GM12878 (cell line): ENCODE data around the gene RPS6KL1.

Experiments
- CBX5 ChIP-seq: sonication (generic); IDR thresholded peaks from 2 replicates; pipeline ENCODE4 v1.6.1; 2016; ENCODE audit warnings: low read depth, moderate library complexity, mild to moderate bottlenecking, inconsistent platforms
- EP300 ChIP-seq, 2 experiments: fragments of 150-350 bp in 1 of 2; IDR thresholded peaks; 2 replicates each; pipeline ENCODE4 v1.6.1; 2011 to 2012; ENCODE audit warnings: low read depth in 2 of 2, low read length in 2 of 2, borderline replicate concordance in 1 of 2, improper control_type of control experiment in 1 of 2, inconsistent platforms in 1 of 2; ENCODE audit not compliant: control insufficient read depth in 1 of 2
- ESRRA ChIP-seq: IDR thresholded peaks from 2 replicates; pipeline ENCODE4 v1.6.1; 2012; ENCODE audit warnings: mild to moderate bottlenecking, low read length, improper control_type of control experiment
- MEF2A ChIP-seq: IDR thresholded peaks from 2 replicates; pipeline ENCODE4 v1.6.1; 2011; ENCODE audit warnings: low read depth, mild to moderate bottlenecking, low read length, moderate library complexity; ENCODE audit not compliant: insufficient read depth
- NR2C2 ChIP-seq: IDR thresholded peaks from 2 replicates; pipeline ENCODE4 v1.6.1; 2011; ENCODE audit warnings: borderline replicate concordance, low read depth; ENCODE audit not compliant: control insufficient read depth, insufficient read length
- POLR2A ChIP-seq: IDR thresholded peaks from 2 replicates; pipeline ENCODE4 v1.6.1; 2011; ENCODE audit warnings: low read depth, mild to moderate bottlenecking, low read length
- RFX5 ChIP-seq: IDR thresholded peaks from 2 replicates; pipeline ENCODE4 v1.6.1; 2011; ENCODE audit warnings: low read depth, low read length, improper control_type of control experiment
- SPI1 ChIP-seq: IDR thresholded peaks from 2 replicates; pipeline ENCODE4 v1.6.1; 2011; ENCODE audit warnings: low read depth, mild to moderate bottlenecking, low read length, moderate library complexity, borderline replicate concordance; ENCODE audit not compliant: insufficient read depth
- TAF1 ChIP-seq: IDR thresholded peaks from 2 replicates; pipeline ENCODE4 v1.6.1; 2011; ENCODE audit warnings: mild to moderate bottlenecking, low read depth, low read length, borderline replicate concordance
- YY1 ChIP-seq: IDR thresholded peaks from 2 replicates; pipeline ENCODE4 v1.6.1; 2011; ENCODE audit warnings: low read depth, mild to moderate bottlenecking, low read length
- TF ChIP-seq, protein P1 (sequence below): IDR thresholded peaks from 2 replicates; pipeline ENCODE4 v1.6.1; 2012; ENCODE audit warnings: mild to moderate bottlenecking, low read depth, low read length
- TF ChIP-seq, protein P2 (sequence below): IDR thresholded peaks from 2 replicates; pipeline ENCODE4 v1.6.1; 2012; ENCODE audit warnings: low read length, inconsistent platforms
- TF ChIP-seq, protein P3 (sequence below), 3 experiments: IDR thresholded peaks in 2 of 3; conservative IDR thresholded peaks in 1 of 3; 2 replicates each; pipeline ENCODE4 v1.5.1; 2011; ENCODE audit warnings: low read depth in 3 of 3, low read length in 3 of 3, mild to moderate bottlenecking in 3 of 3, control low read depth in 2 of 3, moderate library complexity in 2 of 3, inconsistent platforms in 1 of 3, mixed read lengths in 1 of 3; ENCODE audit not compliant: control insufficient read depth in 2 of 3, insufficient read depth in 1 of 3; ENCODE audit errors: extremely low read depth in 1 of 3
- TF ChIP-seq, protein P4 (sequence below): fragments of 450-650 bp; IDR thresholded peaks from 2 replicates; pipeline ENCODE4 v1.6.1; 2017; ENCODE audit warnings: low read depth, mild to moderate bottlenecking, moderate library complexity

DNA sequence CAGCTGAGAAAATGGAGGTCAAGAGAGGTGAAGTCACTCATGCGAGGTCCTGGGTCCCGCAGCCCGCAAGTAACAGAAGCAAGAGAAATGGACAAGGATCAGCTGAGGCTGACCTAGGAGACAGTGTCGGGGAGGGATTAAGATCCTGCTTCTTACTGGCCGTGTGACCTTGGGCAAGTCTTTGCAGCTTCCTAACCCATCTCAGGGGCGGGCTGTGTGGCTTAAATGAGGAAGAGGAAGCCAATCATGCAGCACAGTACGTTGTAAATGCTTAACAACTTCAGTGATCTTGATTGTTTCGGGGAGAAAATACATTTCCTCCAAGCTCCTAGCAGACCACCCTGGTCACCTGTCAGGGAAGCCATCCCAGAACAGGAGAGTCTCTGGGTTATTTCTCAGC lies 39.4 kb upstream of the RPS6KL1 start:
- no peak for TF ChIP-seq RFX5
- TF ChIP-seq, protein P1, sequence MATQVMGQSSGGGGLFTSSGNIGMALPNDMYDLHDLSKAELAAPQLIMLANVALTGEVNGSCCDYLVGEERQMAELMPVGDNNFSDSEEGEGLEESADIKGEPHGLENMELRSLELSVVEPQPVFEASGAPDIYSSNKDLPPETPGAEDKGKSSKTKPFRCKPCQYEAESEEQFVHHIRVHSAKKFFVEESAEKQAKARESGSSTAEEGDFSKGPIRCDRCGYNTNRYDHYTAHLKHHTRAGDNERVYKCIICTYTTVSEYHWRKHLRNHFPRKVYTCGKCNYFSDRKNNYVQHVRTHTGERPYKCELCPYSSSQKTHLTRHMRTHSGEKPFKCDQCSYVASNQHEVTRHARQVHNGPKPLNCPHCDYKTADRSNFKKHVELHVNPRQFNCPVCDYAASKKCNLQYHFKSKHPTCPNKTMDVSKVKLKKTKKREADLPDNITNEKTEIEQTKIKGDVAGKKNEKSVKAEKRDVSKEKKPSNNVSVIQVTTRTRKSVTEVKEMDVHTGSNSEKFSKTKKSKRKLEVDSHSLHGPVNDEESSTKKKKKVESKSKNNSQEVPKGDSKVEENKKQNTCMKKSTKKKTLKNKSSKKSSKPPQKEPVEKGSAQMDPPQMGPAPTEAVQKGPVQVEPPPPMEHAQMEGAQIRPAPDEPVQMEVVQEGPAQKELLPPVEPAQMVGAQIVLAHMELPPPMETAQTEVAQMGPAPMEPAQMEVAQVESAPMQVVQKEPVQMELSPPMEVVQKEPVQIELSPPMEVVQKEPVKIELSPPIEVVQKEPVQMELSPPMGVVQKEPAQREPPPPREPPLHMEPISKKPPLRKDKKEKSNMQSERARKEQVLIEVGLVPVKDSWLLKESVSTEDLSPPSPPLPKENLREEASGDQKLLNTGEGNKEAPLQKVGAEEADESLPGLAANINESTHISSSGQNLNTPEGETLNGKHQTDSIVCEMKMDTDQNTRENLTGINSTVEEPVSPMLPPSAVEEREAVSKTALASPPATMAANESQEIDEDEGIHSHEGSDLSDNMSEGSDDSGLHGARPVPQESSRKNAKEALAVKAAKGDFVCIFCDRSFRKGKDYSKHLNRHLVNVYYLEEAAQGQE: no peak
- TF ChIP-seq, protein P2, sequence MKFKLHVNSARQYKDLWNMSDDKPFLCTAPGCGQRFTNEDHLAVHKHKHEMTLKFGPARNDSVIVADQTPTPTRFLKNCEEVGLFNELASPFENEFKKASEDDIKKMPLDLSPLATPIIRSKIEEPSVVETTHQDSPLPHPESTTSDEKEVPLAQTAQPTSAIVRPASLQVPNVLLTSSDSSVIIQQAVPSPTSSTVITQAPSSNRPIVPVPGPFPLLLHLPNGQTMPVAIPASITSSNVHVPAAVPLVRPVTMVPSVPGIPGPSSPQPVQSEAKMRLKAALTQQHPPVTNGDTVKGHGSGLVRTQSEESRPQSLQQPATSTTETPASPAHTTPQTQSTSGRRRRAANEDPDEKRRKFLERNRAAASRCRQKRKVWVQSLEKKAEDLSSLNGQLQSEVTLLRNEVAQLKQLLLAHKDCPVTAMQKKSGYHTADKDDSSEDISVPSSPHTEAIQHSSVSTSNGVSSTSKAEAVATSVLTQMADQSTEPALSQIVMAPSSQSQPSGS: no peak
- TF ChIP-seq ESRRA: no peak
- TF ChIP-seq, protein P3, sequence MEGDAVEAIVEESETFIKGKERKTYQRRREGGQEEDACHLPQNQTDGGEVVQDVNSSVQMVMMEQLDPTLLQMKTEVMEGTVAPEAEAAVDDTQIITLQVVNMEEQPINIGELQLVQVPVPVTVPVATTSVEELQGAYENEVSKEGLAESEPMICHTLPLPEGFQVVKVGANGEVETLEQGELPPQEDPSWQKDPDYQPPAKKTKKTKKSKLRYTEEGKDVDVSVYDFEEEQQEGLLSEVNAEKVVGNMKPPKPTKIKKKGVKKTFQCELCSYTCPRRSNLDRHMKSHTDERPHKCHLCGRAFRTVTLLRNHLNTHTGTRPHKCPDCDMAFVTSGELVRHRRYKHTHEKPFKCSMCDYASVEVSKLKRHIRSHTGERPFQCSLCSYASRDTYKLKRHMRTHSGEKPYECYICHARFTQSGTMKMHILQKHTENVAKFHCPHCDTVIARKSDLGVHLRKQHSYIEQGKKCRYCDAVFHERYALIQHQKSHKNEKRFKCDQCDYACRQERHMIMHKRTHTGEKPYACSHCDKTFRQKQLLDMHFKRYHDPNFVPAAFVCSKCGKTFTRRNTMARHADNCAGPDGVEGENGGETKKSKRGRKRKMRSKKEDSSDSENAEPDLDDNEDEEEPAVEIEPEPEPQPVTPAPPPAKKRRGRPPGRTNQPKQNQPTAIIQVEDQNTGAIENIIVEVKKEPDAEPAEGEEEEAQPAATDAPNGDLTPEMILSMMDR (IDR thresholded peaks at IDR 0.05 in 2 of 3, conservative IDR thresholded peaks at IDR 0.05 in 1 of 3; ENCODE audit: control insufficient read depth in 2 of 3, extremely low read depth in 1 of 3, insufficient read depth in 1 of 3, low read depth in 3 of 3, low read length in 3 of 3): no peak
- TF ChIP-seq, protein P4, sequence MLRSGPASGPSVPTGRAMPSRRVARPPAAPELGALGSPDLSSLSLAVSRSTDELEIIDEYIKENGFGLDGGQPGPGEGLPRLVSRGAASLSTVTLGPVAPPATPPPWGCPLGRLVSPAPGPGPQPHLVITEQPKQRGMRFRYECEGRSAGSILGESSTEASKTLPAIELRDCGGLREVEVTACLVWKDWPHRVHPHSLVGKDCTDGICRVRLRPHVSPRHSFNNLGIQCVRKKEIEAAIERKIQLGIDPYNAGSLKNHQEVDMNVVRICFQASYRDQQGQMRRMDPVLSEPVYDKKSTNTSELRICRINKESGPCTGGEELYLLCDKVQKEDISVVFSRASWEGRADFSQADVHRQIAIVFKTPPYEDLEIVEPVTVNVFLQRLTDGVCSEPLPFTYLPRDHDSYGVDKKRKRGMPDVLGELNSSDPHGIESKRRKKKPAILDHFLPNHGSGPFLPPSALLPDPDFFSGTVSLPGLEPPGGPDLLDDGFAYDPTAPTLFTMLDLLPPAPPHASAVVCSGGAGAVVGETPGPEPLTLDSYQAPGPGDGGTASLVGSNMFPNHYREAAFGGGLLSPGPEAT: no peak
- peak; percentile 63; the same call in 1 of the 2 replicates for TF ChIP-seq SPI1
- TF ChIP-seq TAF1: no peak
- no peak for TF ChIP-seq EP300 (IDR thresholded peaks at IDR 0.05; ENCODE audit: borderline replicate concordance in 1 of 2, control insufficient read depth in 1 of 2, low read depth in 2 of 2, low read length in 2 of 2)
- no peak for TF ChIP-seq POLR2A
- TF ChIP-seq YY1: no peak
- no peak for TF ChIP-seq MEF2A
- no peak for TF ChIP-seq CBX5
- no peak for TF ChIP-seq NR2C2
